ELR (cell line): ENCODE measurements around the gene OR2J1.
"Not testable (repeated sequence)": the region's sequence is repeated elsewhere in the genome, so short reads cannot be mapped to it uniquely, and the experiment has no call there.

Experiments
- DNase-seq: peaks from one replicate; pipeline ENCODE4 v3.0.0-alpha.2; 2015; ENCODE audit warnings: low read depth

OR2J1 gene

GRCh38 chr6:29099190-29099589, at the start of gene OR2J1:
TSS of gene OR2J1 (plus strand) at chr6:29099490. CDS start at chr6:29100943, 1,453 bp downstream.
- no peak for DNase-seq

GRCh38 chr6:29051680-29052079, 47.6 kb upstream of the OR2J1 start:
- DNase-seq, result no peak

GRCh38 chr6:29071831-29072723, 27.2 kb upstream of the OR2J1 start:
- DNase-seq, result peak; percentile 70

GRCh38 chr6:29079203-29079602, 20.1 kb upstream of the OR2J1 start:
- DNase-seq, result no peak

DNA sequence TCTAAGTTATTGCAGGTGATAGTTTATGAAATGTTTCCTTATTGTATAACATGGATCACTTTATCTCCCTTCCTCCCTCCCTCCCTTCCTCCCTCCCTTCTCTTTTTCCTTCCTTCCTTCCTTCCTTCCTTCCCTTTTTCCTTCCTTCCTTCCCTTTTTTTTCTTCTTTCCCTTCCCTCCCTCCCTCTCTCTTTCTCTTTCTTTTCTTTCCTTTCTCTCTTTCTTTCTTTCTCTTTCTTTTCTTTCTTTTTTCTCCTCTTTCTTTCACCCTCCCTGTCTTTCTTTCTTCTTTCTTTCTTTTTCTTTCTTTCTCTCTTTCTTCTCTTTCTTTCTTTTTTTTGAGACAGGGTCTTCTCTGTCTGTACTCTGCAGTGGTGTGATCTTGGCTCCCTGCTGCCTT, 18.0 kb upstream of the OR2J1 start:
- DNase-seq, result no peak

DNA sequence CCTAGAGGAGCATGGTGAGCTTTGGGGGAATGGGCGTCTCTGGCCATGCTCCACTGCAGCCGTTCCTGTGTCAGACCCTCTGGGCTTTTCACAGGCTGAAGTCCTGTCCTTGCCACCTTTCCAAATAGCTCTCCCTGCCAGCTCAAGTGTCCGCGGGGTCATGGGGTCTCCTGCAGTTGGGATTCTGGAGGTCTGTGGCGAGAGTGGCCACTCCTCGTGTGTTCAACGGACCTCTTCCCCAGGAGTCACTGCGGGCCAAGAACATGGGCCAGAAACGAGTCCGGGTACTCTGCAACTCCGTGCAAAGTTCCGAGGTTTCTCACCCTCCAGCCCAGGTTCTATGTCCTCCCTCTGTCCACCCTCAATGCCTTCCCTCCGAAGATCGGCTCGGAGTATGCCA, 16.8 kb upstream of the OR2J1 start:
- no peak for DNase-seq

DNA sequence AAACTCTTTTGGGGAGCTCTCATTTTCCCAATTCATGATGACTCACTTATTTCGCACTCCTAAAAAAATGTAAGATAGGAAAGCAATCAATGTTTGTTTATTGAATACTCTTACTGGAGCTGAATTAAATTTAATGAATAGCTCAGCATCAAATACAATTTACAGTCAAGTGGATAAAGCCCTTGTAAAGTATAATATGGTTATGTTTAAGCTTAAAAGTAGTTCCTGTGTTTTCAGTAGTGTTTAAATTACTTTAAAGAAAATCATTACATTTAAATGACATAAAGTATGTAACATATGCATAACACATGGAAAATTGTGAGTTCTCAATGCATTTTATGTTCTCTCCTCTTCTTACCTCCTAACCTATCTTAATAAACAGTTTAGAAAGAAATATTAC, 12.1 kb upstream of the OR2J1 start, which contains the start of gene OR2B3:
TSS of gene OR2B3 (minus strand) at position 101 of the 400 bp plus-strand sequence. CDS start at position 36, 65 bp downstream.
- DNase-seq, result no peak

DNA sequence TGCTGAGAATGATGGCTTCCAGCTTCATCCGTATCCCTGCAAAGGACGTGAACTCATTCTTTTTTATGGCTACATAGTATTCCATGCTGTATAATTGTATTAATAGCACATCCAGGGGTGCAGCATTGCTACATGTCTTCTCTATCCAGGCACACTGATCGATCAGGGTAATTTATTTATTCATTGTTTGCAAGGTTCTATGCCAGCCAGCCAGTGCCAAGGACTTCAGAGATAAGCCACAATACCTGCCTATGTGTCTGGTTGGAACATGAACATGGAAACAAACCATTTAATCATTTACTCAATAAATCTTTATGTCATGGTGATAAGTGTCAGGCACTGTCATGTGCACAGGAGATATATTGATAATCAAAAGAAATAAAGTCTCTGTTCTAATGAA, 6.3 kb upstream of the OR2J1 start:
- no peak for DNase-seq

DNA sequence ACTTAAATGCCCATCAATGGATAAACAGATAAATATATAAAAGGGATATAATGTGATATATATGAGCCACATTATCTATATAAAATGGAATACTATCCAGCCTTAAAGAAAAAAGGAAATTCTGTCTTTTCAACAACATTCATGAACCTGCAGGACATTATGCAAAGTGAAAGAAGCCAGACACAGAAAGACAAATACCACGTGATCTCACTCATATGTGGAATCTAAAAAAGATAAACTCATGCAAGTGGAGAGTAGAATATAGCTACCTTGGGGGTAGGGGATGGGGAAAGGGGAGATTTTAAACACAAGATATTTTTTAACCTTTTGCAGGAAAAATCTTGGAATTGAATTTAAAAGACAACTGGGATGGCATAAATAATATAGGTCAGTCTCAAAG, 1.5 kb upstream of the OR2J1 start:
- no peak for DNase-seq

- DNase-seq, result no peak
Observed at GRCh38 chr6:29107758-29108157, 8.5 kb downstream of the OR2J1 start, which contains the start of gene OR2J3. TSS of gene OR2J3 (plus strand) at chr6:29108058. CDS start at chr6:29111891, 3,833 bp downstream.

DNA sequence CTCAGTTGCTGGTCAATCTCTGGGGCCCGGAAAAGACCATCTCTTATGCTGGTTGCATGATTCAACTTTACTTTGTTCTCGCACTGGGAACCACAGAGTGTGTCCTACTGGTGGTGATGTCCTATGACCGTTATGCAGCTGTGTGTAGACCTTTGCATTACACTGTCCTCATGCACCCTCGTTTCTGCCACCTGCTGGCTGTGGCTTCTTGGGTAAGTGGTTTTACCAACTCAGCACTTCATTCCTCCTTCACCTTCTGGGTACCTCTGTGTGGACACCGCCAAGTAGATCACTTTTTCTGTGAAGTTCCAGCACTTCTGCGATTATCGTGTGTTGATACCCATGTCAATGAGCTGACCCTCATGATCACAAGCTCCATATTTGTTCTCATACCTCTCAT, 12.8 kb downstream of the OR2J1 start:
- peak; percentile 1 for DNase-seq

DNA sequence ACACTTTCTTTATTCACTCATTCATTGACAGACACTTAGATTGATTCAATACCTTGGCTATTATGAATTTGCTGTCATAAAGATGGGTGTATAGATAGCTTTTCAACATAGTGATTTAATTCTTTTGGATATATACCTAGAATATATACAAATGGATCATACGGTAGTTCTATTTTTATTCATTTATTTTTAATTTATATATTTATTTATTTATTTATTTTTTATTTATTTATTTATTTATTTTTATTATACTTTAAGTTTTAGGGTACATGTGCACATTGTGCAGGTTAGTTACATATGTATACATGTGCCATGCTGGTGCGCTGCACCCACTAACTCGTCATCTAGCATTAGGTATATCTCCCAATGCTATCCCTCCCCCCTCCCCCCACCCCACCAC, 15.7 kb downstream of the OR2J1 start:
- not testable (repeated sequence) for DNase-seq

- DNase-seq, result no peak
Observed at GRCh38 chr6:29129326-29130012, 30.2 kb downstream of the OR2J1 start.

- DNase-seq, result no peak
Observed at GRCh38 chr6:29130644-29131043, 31.4 kb downstream of the OR2J1 start.

DNA sequence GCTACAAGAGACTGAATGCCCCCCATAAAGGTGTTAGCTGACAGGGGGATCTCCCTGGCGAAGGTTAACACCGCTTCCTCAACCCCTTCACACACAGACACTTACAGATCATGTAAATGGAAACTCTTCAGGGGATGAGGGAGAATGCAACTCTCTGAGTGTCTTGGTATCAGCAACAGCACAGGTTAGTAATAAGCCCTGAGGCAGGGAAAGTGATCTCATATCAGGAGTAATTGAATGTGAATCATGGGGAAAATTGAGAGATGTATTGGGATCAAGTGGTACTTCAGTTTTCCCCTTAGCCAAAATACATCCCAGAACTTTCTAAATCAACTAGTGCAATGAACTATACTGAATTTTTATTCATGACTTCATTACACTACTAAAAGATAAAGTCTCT, 32.4 kb downstream of the OR2J1 start:
- peak; percentile 20 for DNase-seq

DNA sequence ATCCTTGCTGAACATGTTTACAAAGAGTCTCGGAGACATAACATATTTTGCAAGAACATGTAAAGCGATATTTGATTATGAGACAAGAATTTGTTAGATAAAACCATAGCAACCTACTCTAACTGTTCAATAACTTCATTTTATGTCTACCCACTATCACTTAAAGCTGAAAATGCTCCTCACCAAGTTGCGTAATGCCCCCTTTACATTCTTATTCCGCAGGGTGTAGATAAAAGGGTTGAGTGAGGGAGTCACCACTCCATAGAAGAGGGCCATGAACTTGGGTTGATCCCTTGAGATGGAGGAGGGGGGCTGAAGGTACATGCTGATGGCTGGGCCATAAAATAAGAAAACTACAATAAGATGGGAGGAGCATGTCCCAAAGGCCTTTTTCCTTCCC, 38.4 kb downstream of the OR2J1 start:
- DNase-seq, result no peak

- DNase-seq, result no peak
Observed at GRCh38 chr6:29141606-29142005, 42.3 kb downstream of the OR2J1 start.

- no peak for DNase-seq
Observed at GRCh38 chr6:29142309-29142708, 43.0 kb downstream of the OR2J1 start.

DNA sequence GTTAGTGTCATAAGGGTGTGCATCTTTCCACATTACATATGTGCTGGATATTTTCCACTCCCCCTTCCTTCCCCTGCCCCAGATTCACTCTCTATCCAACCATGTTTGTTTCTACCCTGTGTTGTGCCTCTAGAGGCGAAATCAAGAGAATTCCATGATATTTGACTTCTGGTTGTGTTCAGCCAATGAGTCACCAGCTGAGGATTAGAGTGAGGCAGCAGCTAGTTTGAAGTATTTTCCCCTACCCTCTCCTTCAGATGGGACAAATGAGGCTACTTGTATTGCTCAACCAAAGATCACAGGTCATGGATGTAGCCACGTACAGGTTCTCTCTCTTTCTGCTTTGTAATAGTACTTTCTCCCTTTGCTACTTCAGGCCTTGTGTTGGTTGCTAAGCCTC, 46.9 kb downstream of the OR2J1 start:
- DNase-seq, result no peak

DNA sequence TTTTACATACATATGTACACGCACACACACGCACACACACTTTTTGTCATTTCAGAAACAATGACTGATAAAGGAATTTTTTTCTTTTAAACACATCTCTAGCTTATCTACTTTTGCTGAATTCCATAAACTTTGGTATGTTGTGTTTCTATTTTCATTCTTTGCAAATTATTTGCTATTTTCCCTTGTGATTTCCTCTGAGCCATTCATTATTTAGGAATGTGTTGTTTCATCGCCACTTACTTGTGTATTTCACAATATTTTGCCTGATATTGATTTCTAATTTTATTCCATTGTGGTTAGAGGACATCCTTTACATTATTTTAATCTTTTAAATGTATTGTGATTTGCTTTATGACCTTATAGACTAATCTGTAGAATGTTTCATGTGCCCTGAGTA, 47.8 kb downstream of the OR2J1 start:
- no peak for DNase-seq

- not testable (repeated sequence) for DNase-seq
Observed at GRCh38 chr6:29149444-29149843, 50.2 kb downstream of the OR2J1 start.
